Aorta (tissue), 5 donors: Measurements from ENCODE around the gene TCF7. TPM values are rescaled to one million over a fixed set of nuclear protein-coding genes. Genes with fewer than 3 reads are reported as not detected.
"Not testable (repeated sequence)": the region's sequence is repeated elsewhere in the genome, so short reads cannot be mapped to it uniquely, and the experiment has no call there.

Source experiments
- ATAC-seq: fragments of 200-7000 bp; cut with Tn5 transposase; one replicate; pipeline ENCODE4 v1.9.1; 2022; ENCODE audit warnings: moderate library complexity; ENCODE audit not compliant: low FRiP score
- DNase-seq, 2 donors: peaks; one replicate each; pipeline ENCODE4 v3.0.0-alpha.2; 2020
- H3K27ac ChIP-seq, 2 donors: one replicate each; pipeline ENCODE4 v1.5.1; 2013; ENCODE audit warnings: low read length in 2 of 2, mild to moderate bottlenecking in 2 of 2, moderate library complexity in 2 of 2, control low read depth in 1 of 2, inconsistent platforms in 1 of 2, low read depth in 1 of 2
- H3K27me3 ChIP-seq, 2 donors: one replicate each; pipeline ENCODE4 v1.6.1; 2013; ENCODE audit warnings: control low read depth in 1 of 2, low read length in 1 of 2, mild to moderate bottlenecking in 1 of 2, moderate library complexity in 1 of 2; ENCODE audit not compliant: insufficient read depth in 2 of 2, control insufficient read depth in 1 of 2
- H3K36me3 ChIP-seq, 2 donors: one replicate each; pipeline ENCODE4 v1.6.1; 2013; ENCODE audit warnings: control low read depth in 1 of 2, low read length in 1 of 2, mild to moderate bottlenecking in 1 of 2; ENCODE audit not compliant: insufficient read depth in 2 of 2, control insufficient read depth in 1 of 2
- H3K4me1 ChIP-seq, 2 donors: one replicate each; pipeline ENCODE4 v1.6.1; 2013; ENCODE audit warnings: low read length in 2 of 2, control low read depth in 1 of 2, mild to moderate bottlenecking in 1 of 2, moderate library complexity in 1 of 2; ENCODE audit not compliant: insufficient read depth in 2 of 2, control insufficient read depth in 1 of 2
- H3K4me3 ChIP-seq, 2 donors: one replicate each; pipeline ENCODE4 v1.5.1; 2013; ENCODE audit warnings: low read length in 2 of 2, control low read depth in 1 of 2, mild to moderate bottlenecking in 1 of 2
- H3K9me3 ChIP-seq: one replicate; pipeline ENCODE4 v1.6.1; 2013; ENCODE audit warnings: mild to moderate bottlenecking, low read length; ENCODE audit not compliant: control insufficient read depth
- WGBS, 2 donors: extraction: QIAGEN DNeasy Blood & Tissue Kit; methylation state at CpG; one replicate each; pipeline ENCODE4 v1.1.7; 2013; 5-methylcytosine and 5-hydroxymethylcytosine counted together
- intact Hi-C, 2 donors: fragments of 100-400 bp; cut with DNase I; formaldehyde crosslinking; loops; one replicate each; pipeline versions ENCODE4 v1.14.2 to v1.15.0; 2022
- polyA plus RNA-seq, 2 donors: library from polyadenylated mRNA; stranded (reverse); fragments of 200-250 nt; gene quantifications; one replicate each; pipeline ENCODE4 v1.2.3, GENCODE V29; 2013
- total RNA-seq, 2 donors: library from RNA; stranded (reverse); fragmentation: NEBNext Ultra II Directional; extraction: Animal tissue kit (Norgen Biotek cat#: 25700); gene quantifications; one replicate each; pipeline ENCODE4 v1.2.1, GENCODE V29; 2021
- donor health status: healthy with polysubstance abuse.
- donor health status: Bipolar disorder and iron deficiency.
- donor health status: DM: no; HTN: no; CAD: no.
- donor health status: DM: no; HTN: no; CAD: no.
- donor health status: DM: yes; HTN: yes; CAD: no.

The TCF7 gene
- total and polyA plus RNA-seq, 4 donors = 0.54 to 4.4 (median 2.2) TPM

- peaks cover 9 to 12% of the 10 kb centered on the region in 2 donors for H3K36me3 ChIP-seq
- H3K4me3 ChIP-seq = no peak overlapping the region
- H3K4me1 ChIP-seq = no peaks in the 10 kb centered on the region
- WGBS, 2 donors = 93 to 96% methylated on average over 3 of the region's 3 CpGs
- H3K27ac ChIP-seq = no peak overlapping the region
- intact Hi-C loops = no loop called here
- no peaks in the 10 kb centered on the region for H3K27me3 ChIP-seq
- ATAC-seq (no peak), DNase-seq (no peak)
- H3K9me3 ChIP-seq = no peaks in the 10 kb centered on the region
These were observed 37.2 kb downstream of the TCF7 start for GRCh38 chr5:134151723-134152122.

GRCh38 chr5:134152173-134152832, 37.8 kb downstream of the TCF7 start:
- DNase-seq, intact Hi-C loops, H3K9me3 ChIP-seq, H3K4me3 ChIP-seq, ATAC-seq, H3K27me3 ChIP-seq, H3K27ac ChIP-seq, H3K4me1 ChIP-seq: not testable (repeated sequence)
- WGBS, 2 donors = 92 to 93% methylated on average over 15 of the region's 15 CpGs
- peaks cover 9 to 12% of the 10 kb centered on the region in 2 donors for H3K36me3 ChIP-seq

- no peaks in the 10 kb centered on the region for H3K27me3 ChIP-seq
- no peak overlapping the region for H3K27ac ChIP-seq
- no peaks in the 10 kb centered on the region for H3K9me3 ChIP-seq
- ATAC-seq (no peak), DNase-seq (no peak)
- H3K4me3 ChIP-seq = no peak overlapping the region
- H3K36me3 ChIP-seq = peaks cover 9 to 12% of the 10 kb centered on the region in 2 donors
- WGBS, 2 donors = 77 to 97% methylated on average over 3 of the region's 3 CpGs
- intact Hi-C loops = no loop called here
- H3K4me1 ChIP-seq = no peaks in the 10 kb centered on the region
These were observed 38.8 kb downstream of the TCF7 start for GRCh38 chr5:134153241-134153640.

DNA sequence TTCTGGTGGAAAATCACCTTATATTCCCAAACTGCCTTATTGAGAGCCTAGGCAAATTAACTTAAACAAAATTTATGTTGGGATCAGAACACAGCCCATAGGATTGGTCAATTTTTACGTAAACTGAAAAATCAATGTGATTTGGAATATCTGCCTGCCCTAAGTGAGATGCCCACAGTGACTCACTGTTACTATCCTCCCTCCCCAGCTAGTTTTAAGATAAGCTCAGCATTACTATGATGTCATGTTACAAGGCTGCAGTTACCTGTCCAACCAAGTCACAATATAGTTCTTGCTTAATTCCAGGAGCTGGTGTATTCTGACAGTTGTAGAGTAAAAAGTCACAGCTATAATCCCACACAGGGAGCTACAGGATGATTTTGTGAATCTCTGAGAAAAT, 39.2 kb downstream of the TCF7 start:
- ATAC-seq (no peak), DNase-seq (no peak)
- Histone ChIP-seq H3K27me3 (no peaks in the 10 kb centered on the region), H3K9me3 (no peaks in the 10 kb centered on the region), H3K4me3 (no peak overlapping the region), H3K36me3 (peaks cover 9 to 12% of the 10 kb centered on the region in 2 donors), H3K27ac (no peak overlapping the region), H3K4me1 (no peaks in the 10 kb centered on the region)
- WGBS, 2 donors = 93 to 100% methylated on average over 1 of the region's 1 CpG
- intact Hi-C loops = no loop called here

DNA sequence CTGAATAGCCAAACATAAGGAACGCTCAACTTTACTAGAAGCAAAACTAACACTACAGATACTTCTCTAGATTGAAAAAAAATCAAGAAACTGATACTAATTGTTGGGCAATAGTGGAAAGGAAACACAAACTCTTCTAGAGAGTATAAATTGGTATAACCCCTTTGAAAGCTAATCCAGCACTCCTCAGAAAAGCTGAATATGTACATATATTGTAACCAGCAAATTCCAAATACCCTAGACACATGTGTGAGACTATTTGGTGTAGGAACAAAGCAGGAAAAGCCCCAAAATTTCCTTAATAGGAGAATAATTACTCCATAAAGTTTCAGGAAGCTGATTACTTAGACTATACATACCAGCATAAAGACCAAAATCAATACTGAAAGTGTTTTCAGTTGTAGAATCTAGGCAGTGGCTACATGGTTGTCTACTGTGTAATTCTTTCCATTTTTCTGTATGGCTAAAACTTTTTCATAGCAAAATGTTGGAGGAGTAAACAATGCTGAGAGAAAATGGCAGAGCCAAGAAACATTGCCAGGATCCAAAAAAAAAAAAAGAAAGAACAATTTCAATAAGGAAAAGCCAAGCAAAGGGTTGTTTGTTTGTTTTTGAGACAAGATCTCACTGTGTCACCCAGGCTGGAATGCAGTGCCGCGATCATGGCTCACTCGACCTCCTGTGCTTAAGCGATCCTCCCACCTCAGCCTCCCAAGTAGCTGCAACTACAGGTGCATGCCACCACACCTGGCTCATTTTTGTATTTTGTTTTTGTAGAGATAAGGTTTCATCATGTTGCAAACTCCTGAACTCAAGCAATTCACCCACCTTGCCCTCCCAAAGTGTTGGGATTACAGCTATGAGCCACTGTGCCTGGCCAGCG, 47.3 kb downstream of the TCF7 start:
- intact Hi-C loops = no loop called here
- WGBS, 2 donors = 89 to 99% methylated on average over 6 of the region's 6 CpGs
- H3K27me3 ChIP-seq = no peaks in the 10 kb centered on the region
- no peak overlapping the region for H3K4me3 ChIP-seq
- ATAC-seq (no peak), DNase-seq (no peak)
- no peaks in the 10 kb centered on the region for H3K4me1 ChIP-seq
- H3K27ac ChIP-seq = no peak overlapping the region
- peaks cover 0 to 2% of the 10 kb centered on the region in 2 donors for H3K36me3 ChIP-seq
- H3K9me3 ChIP-seq = no peaks in the 10 kb centered on the region

DNA sequence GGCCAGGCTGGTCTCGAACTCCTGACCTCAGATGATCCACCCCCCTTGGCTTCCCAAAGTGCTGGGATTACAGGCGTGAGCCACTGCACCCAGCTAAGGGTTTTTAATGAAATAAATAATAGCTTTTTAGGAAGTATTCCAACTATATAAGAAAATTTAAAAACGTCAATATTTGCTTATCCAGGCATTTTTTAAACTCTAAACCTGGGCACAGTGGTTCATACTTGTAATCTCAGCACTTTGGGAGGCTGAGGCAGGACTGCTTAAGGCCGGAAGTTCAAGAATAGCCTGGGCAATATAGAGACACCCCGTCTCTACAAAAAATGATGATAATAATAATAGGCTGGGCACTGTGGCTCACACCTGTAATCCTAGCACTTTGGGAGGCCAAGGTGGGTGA, 48.1 kb downstream of the TCF7 start:
- Histone ChIP-seq H3K4me3 (no peak overlapping the region), H3K4me1 (no peaks in the 10 kb centered on the region), H3K27me3 (no peaks in the 10 kb centered on the region), H3K9me3 (no peaks in the 10 kb centered on the region), H3K36me3 (peaks cover 0 to 2% of the 10 kb centered on the region in 2 donors), H3K27ac (no peak overlapping the region)
- WGBS, 2 donors = 94 to 96% methylated on average over 5 of the region's 5 CpGs
- DNase-seq (no peak), ATAC-seq (no peak)
- intact Hi-C loops = no loop called here

DNA sequence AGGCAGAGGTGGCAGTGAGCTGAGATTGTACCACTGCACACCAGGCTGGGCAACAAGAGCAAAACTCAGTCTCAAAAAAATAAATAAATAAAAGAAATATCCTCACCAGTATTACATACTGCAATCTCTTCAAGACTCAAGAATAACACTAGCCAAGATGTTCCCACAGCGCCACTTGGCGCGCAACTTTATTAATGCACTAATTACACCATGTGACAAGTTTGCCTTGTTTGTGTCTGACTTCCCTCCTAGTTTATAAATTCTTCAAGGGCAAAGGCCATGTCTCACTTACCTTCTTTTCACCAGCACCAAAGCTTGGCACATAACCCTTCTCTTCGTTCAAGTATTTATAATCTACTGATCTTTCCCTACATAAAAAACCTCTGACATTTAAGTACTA, 57.5 kb downstream of the TCF7 start:
- no peaks in the 10 kb centered on the region for H3K9me3 ChIP-seq
- H3K27ac ChIP-seq = no peak overlapping the region
- no peak overlapping the region for H3K4me3 ChIP-seq
- H3K4me1 ChIP-seq = no peaks in the 10 kb centered on the region
- DNase-seq (no peak), ATAC-seq (no peak)
- WGBS, 2 donors = 89 to 94% methylated on average over 4 of the region's 4 CpGs
- intact Hi-C loops = loop anchor here in 1 of 2 donors (10.0 kb wide), 1 partner anchor 203 kb away; the partner anchor contains the start of gene UBE2B
- peaks cover 0 to 3% of the 10 kb centered on the region in 2 donors for H3K36me3 ChIP-seq
- H3K27me3 ChIP-seq = no peaks in the 10 kb centered on the region

- 19 to 27% methylated on average over 10 of the region's 10 CpGs for WGBS, 2 donors
- Histone ChIP-seq H3K4me1 (no peaks in the 10 kb centered on the region), H3K9me3 (no peaks in the 10 kb centered on the region), H3K27ac (peak overlapping the region in 1 of 2 donors; percentile 90), H3K4me3 (peak overlapping the region; percentile 39 to 89), H3K27me3 (no peaks in the 10 kb centered on the region), H3K36me3 (no peaks in the 10 kb centered on the region)
- DNase-seq (no peak), ATAC-seq (no peak)
- intact Hi-C loops = loop anchor here in 1 of 2 donors (10.0 kb wide), 1 partner anchor 200 kb away; the partner anchor contains the start of gene UBE2B
These were observed 60.7 kb downstream of the TCF7 start for GRCh38 chr5:134174841-134175839.
